HG02973 (cell line): ENCODE results near the gene RTN4R.

Source experiments
- ATAC-seq: cut with Tn5 transposase; IDR thresholded peaks from one replicate; pipeline ENCODE4 v1.9.1; 2021; ENCODE audit warnings: moderate library complexity; ENCODE audit not compliant: unreplicated experiment

The RTN4R gene

GRCh38 chr22:20231514-20232236 is 36.4 kb downstream of the RTN4R start:
- no peak for ATAC-seq

DNA sequence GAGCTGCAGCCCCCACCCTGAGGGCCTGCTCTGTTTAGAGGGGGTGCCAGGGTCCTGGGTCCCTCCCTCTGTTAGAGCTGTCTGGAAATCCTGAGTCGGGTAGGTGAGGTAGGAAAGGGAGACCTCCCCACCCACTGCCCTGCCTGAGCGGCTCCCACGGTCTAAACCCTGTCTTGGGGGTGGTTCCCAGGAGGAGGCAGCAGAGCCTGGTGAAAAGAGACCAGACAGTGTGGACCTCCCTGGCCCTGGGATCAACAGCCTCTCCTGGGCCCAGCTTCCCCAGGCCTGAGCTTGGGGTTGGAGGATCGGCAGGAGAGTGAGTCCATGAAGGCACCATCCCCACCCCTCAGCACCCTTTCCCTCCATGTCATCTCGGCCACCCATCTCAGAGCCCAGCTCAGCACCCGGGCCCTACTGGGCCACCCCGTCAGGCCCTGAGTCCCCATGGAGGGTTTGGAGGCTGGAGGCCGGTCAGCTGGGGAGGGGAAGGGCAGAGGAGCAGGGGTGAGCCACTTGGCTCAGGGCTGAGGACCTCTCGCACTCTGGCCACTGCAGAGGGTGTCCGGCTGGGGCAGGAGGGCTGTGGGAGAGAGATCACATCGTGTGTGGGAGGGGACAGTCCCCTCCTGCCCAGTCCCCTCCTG is 37.2 kb downstream of the RTN4R start:
- no peak for ATAC-seq

DNA sequence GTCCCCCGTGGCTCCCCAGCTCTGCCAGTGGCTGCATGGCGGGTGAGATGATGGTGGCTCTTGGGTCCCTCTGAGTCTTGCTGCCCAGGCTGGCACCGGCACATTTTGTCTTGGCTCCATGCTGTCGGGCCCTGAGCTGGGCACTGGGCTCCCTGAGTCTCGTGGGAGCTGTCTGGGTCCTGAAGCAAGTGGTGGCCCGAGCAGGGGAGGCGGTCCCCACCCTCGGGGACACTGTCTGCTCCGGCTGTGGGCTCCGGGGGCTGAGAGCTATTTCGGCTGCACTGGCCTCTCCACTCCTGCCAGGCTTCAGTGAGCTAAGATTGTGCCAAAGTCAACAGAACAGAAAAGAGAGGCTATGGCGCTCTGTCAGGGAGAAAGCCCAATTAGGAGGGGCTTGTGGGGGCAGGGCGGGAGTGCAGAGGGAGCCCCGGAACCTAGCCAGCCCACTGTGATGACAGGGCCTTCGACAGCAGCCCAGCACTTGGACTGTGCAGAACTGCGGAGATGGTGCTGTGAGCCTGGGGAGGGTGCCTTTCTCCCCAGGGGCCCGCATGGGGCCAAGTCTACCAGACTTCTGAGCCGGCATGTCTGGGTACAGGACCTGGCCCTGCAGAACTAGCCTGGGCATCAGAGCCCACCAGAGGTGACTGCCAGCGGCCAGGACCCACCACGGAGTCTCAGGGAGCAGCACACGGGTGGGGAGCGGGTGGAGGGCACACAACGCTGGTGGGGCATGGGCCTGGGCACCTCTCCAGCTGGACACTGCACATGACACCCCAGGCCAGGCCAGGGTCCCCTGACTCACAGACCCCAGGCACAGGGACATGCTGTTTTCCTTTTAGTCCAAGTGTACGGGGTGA is 38.0 kb downstream of the RTN4R start:
- ATAC-seq, result no peak

DNA sequence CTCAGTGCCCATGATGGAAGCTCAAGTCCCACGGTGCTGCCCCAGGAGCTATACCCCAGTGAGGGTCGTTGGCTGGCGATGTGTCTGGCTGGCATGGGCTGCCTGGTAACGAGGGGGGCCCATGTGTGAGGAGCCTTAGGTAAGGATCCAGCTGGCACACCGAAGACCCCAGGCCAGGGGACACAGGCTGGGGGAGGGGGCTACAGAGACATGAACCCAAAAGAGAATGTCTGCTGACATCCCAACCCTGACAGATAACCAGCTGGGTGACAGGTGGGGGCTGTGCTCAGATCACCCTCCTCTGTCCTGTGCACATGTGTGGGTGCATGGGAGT is 39.2 kb downstream of the RTN4R start:
- no peak for ATAC-seq

DNA sequence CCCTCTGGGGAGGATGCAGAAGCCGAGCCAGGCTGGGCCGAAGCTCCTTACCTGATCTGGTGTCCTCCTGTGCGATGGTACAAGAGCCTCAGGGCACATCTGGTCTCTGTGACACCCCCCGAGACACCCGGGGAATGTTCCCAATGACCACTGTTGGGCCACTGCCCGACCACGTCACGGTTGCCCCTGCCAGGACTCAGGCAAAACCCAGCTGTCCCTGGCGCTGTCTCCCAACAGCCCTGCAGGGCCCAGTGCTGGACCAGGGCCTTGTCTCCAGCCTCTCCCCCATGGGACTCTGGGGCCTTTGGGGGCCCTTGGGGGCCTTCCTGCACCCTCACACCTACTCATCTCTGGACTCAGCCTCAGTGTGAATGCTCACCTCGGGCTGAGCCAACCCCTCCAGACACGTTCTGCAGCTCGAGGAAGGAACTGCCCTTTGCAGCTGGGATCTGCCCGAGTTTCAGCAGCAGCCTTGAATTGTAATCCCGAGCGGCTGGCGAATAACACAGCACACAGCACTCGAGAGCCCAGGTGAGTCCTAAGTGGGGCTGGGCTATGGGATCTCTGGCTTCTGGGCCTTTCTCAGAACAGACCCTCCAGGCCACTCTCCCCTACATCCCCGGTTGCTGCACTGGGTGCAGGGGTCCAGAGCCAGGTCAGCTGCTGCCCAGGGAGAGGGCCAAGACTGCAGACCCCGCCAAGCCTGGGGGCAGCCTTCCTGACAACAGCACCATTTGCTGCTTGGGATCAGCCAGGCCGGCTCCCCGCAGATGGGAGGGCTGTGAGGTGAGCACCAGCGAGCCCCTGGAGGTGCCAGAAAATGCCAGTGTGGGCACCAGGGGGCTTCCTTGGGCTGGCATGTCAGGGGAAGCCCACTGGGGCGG is 39.8 kb downstream of the RTN4R start:
- ATAC-seq, result no peak

DNA sequence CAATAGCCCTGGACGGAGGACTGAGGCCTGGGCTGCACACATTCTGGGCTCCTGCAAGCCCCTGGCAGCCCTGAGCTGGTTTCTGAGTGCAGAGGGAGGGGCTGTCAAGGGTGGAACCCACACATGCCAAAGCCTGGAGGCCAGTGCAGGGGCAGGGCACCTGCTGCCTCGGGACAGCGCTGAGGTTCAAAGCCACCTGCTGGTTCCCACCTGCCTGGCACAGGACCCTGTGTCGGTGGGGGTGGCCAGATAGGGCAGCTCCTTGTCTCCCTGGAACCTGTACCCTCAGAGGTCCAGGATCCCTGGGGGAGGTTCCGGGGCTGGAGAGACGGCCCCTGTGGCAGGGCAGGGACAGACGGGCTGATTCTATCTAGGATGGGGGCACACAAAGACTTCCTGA is 40.8 kb downstream of the RTN4R start:
- ATAC-seq, result no peak

DNA sequence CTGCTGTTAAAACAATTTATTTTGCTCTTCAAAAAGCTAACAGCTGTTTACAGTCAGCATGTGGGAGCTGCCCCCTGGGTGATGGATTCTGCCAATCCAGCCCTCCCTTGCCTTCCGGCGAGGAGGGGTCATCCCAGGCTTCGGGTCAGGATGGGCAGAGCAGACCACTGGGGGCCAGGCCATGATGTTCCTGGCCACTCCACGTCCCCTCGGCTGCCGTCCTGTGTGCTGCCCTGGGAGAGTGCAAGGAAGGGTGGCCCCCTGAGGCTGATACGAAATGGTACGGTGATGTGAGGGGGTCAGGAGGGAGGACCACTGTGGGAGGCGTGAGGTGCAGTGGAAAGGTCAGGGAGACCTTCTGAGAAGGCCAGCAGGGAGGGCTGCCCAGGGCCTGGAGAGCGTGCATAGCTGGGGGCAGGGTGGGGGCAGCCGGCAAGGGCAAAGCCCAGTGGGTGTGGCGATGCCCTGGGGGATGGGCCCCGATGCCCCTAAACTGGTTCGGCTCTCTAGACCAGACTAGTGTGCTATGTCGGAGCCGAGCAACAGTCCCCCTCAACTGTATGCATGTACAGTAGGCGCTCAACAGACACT is 41.3 kb downstream of the RTN4R start:
- no peak for ATAC-seq

DNA sequence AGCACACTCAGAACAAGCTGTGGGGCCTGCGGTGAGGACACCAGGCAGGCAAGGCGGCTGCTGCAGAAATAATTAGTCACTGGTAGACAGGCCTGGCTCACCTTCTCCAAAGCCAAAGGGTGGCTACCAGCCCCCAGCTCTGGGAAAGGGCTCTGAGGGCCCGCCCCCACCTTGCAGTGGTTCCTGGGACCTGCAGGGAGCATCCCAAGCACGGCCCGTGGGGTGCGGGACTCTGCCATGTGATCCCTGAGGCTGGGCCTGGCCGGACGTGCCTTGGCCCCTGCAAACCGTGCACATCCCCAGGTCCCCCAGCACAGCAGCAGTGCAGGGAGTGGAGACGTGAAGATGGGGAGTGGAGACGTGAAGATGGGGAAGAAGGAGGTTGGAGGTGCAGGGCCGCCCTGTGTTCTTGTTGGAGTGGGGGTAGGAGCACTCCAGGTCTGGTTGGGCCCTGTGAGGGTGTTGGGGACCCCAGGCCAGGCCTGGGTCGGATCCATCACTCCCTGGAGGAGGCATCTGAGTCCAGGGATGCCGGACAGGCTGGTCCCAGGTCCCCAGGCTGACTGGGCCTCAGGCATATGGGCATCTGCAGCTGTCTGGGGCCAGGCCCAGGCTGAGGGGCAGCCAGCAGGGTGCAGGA is 41.9 kb downstream of the RTN4R start:
- ATAC-seq, result no peak

- ATAC-seq, result no peak
Observed at GRCh38 chr22:20225693-20225966, 42.5 kb downstream of the RTN4R start.

DNA sequence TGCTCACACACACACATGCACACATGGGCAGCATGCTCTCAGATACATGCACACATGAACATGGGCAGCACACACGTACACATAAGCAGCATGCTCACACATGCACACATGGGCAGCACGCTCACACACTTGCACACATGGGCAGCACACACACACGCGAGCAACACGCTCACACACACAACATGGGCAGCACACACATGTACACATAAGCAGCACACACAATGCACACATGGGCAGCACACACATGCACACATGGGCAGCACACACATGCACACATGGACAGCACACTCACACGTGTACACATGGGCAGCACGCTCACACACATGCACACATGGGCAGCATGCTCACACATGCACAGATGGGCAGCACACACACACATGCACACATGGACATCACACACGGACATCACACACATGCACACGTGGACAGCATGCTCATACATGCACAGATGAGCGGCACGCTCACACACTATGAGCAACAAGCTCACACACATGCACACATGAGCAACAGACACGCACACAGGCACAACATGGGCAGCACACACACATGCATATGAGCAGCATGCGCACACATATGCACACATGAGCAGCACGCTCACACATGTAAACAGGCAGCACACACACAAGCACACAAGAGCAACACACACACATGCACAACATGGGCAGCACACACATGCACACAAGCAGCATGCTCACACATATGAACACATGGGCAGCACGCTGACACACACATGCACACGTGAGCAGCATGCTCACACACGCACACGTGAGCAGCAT is 43.0 kb downstream of the RTN4R start:
- no peak for ATAC-seq

GRCh38 chr22:20224256-20224626 is 43.9 kb downstream of the RTN4R start:
- no peak for ATAC-seq

DNA sequence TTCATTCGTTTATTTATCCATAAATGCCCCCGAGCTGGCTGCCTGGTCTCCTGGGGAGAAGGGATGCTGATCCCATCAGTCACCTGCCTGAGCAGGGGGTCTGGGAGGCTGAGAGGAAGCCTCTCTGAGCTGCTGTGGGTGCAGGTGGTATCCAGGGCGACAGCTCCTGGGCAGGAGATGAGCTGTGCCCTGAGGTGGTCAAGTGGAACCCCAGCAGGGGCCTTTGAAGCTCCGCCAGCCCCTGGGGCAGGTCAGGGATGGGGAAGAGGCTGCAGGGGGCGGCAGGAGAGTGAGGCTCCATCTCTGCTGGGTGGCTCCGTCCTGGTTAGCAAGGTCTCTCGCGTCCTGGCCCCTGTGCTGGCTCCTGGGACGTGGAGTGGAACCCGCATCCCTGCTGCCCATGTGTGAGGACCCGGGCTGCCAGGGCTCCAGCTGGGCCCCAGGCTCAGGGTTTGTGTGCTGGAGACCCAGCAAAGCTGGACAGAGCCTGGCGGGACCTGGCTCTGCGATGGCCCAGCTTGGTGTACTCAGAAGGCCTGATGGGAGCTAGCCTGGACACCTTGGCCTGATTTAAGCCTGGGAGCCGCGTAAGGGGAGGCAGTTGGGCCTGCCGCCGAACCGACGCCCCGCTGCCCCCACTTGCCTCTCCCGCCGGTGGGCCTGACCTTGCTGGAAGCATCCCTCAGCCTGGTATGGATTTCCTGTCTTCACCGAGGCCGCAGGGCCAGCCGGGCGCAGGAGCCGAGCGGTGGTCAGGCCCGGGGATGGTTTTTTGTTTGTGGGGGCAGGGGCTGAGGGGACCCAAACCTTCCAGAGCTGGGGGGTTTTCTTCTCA is 44.5 kb downstream of the RTN4R start:
- ATAC-seq, result no peak

DNA sequence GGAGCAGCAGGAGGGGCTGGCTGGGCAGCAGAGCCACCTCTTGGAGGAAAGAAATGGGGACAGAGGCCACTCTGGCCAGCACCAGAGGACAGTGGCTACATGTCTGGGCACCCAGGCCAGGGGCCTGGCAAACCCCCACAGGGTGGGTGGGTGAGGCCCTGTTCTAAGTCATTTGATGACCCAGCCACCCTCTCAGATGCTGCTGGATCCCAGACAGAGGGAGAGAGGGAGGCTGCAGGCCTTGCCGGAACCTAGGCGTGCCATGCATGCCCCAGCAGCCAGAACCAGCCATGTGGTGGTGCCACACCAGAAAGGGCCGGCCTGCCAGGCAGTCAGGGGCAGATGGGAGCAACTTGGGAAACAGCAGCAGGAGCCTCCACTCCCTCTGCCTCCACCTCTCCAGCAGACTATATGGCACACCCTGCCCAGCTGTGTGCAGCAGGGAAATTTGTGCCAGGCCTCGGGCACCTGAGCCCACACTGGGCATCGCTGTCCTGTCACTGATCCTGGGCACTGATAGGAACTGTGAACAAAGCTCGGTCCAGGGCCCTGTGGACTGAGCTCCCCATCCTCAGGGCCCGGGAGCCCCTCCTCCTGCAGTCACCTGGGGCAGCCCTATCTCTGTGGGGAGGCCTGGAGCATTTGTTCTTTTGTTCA is 45.2 kb downstream of the RTN4R start:
- ATAC-seq, result no peak

DNA sequence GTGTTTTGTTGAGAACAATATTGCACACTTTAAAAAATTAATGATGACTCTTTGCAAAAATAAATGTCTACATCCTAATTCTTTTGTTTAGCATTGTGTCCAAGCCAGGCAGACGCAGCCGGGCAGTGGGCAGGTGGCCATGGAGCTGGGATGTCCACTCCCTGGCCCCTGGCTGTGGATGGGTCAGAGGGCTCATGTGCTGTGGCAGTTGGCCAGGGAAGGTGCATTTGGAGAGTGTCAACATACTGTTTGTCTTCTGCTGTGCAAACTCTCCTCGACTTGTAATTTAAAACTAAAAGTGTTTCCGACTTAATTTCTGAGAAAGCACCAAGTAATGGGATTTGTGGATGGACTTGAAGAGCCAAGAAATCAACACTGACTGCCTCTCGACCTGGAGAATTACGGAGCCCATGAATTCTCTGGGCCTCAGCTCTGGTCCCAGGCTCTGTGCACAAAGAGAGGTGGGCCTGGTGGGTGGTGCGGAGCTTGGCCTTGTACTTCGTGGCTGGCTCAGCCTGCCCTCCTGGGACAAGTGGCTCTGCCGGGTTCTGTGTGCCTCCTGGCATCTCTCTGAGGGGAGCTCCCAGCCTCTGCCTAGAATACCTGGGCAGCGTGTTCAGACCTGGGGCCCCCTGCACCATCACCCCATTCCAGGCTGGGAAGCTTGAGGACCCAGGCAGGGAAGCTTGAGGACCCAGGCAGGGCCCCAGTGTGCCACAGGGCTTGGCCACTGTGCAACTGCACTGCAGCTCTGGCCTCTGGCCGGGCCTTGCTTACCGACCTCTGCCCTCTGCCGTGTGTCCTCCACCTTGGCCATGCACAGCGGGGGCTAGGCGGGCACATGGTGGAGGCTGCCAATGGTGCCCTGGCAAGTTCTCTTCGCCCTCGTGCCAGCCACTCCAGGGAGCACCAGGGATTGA is 46.4 kb downstream of the RTN4R start:
- no peak for ATAC-seq

DNA sequence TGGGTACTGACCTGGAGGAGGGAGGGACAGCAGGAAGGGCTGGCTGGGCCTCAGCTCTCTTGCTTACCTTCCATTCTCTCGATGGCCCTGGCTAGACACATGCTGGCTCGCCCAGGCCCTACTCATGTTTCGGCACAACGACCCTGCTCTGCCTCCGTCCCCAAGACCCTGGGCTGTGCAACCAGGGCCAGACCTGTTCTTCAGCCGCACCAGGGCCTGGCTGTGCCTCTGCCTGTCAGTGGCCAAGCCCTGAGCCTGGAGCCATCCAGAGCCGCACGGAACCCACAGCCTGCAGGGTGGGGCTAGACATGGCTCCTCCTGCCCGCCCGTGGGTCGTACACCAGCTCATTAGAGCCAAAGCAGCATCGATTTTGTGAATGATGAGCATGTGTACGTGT is 47.5 kb downstream of the RTN4R start:
- ATAC-seq, result no peak

DNA sequence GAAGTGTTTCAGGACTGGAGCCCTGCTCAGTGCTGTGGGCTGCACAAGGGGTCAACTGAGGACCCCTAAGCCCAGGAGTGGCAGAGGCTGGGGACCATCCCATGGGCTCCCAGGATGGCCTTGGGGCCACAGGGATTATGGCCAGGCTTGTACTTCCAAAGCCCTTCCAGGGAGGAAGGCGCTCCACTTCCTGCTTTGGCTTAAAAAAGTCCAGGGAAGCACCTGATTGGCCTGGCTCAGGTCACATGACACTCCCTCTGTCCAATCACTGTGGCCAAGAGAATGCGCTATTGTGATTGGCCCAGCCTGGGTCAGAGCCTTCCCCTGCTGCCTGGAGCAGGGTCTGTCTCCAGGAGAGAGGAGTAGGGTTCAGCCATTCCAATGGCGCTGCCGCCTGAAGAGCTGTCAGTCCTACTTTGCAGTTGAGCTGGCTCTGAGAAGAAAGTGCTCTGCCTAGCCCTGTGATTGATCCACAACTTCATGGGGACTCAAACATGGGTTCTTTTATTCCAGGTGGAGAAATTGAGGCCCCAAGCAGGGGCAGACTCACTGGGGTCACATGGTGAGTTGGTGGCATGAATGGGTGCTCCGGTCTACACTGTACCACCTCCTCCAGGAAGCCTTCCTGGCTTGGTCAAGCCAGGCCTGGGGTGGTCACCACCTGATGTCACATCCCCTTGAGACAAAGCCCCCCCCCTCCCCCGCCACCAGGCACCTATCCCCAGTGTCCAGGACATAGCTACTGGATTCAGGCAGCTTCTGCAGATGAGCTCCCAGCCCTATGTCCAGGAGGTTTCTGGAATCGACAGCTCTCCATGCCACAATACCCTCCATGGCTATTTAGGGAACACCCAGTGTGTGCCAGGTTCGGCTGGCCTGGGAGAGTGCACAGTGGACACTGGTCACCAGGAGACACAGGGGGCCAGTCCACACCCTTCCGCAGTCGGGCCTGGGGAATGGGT is 48.2 kb downstream of the RTN4R start:
- ATAC-seq, result no peak
